ENCODE results near the gene HSPG2.
"Not testable (repeated sequence)": the region's sequence is repeated elsewhere in the genome, so short reads cannot be mapped to it uniquely, and the experiment has no call there.

The HSPG2 gene

GRCh38 chr1:21931171-21932093, 5.7 kb downstream of the HSPG2 start:
- no peak for DNase-seq

GRCh38 chr1:21930629-21931170, 6.4 kb downstream of the HSPG2 start:
- no peak for DNase-seq

GRCh38 chr1:21930080-21930571, 7.0 kb downstream of the HSPG2 start:
- DNase-seq = no peak

GRCh38 chr1:21927533-21928237, 9.4 kb downstream of the HSPG2 start:
- no peak for DNase-seq

GRCh38 chr1:21926814-21927532, 10.1 kb downstream of the HSPG2 start:
- DNase-seq = no peak

- no peak for DNase-seq
These were observed 11.0 kb downstream of the HSPG2 start for GRCh38 chr1:21926065-21926464.

- DNase-seq = no peak
These were observed 11.7 kb downstream of the HSPG2 start for GRCh38 chr1:21925334-21925940.

- DNase-seq = no peak
These were observed 12.6 kb downstream of the HSPG2 start for GRCh38 chr1:21924503-21925005.

GRCh38 chr1:21922090-21923013, 14.8 kb downstream of the HSPG2 start:
- no peak for DNase-seq

GRCh38 chr1:21921100-21921875, 15.8 kb downstream of the HSPG2 start:
- DNase-seq = no peak

GRCh38 chr1:21919520-21919919, 17.6 kb downstream of the HSPG2 start:
- DNase-seq = no peak

GRCh38 chr1:21917239-21917631, 19.9 kb downstream of the HSPG2 start:
- DNase-seq = not testable (repeated sequence)

GRCh38 chr1:21916447-21917238, 20.5 kb downstream of the HSPG2 start:
- no peak for DNase-seq

GRCh38 chr1:21914880-21915640, 22.1 kb downstream of the HSPG2 start:
- DNase-seq = no peak

- DNase-seq = no peak
These were observed 22.7 kb downstream of the HSPG2 start for GRCh38 chr1:21914450-21914849.

GRCh38 chr1:21913763-21914162, 23.3 kb downstream of the HSPG2 start:
- no peak for DNase-seq

- no peak for DNase-seq
These were observed 23.9 kb downstream of the HSPG2 start for GRCh38 chr1:21913258-21913657.

GRCh38 chr1:21912038-21912758, 24.9 kb downstream of the HSPG2 start:
- DNase-seq = no peak

Data from CD4-positive, alpha-beta T cell treated with Interleukin-6 for 4 hours (primary cell).